Measurements from ENCODE around the gene TTYH2. TPM values are rescaled to one million over a fixed set of nuclear protein-coding genes. Genes with fewer than 3 reads are reported as not detected.
A peak's percentile ranks its signal among the peaks of the same experiment; 100 is the strongest.

The TTYH2 gene
- total RNA-seq, 2 donors from 2014 or later: 18.2 to 26.0 TPM

- DNase-seq (ENCODE audit: low spot score): no peak
- peak in 1 of 2 donors; percentile 12 for TF ChIP-seq CTCF (IDR thresholded peaks at IDR 0.05)
- Histone ChIP-seq H3K27me3 (no peaks in the 10 kb centered on the region), H3K4me3 (no peak overlapping the region), H3K9me3 (no peaks in the 10 kb centered on the region), H3K27ac (peak overlapping the region; percentile 64 to 74), H3K36me3 (no peaks in the 10 kb centered on the region), H3K4me1 (peaks cover 0 to 22% of the 10 kb centered on the region in 2 donors)
Observed at GRCh38 chr17:74290340-74290739, 77.0 kb downstream of the TTYH2 start.

- Histone ChIP-seq H3K9me3 (no peaks in the 10 kb centered on the region), H3K27me3 (no peaks in the 10 kb centered on the region), H3K36me3 (no peaks in the 10 kb centered on the region), H3K27ac (no peak overlapping the region), H3K4me3 (no peak overlapping the region), H3K4me1 (peaks cover 0 to 39% of the 10 kb centered on the region in 2 donors)
- no peak for DNase-seq (ENCODE audit: low spot score)
- TF ChIP-seq CTCF (IDR thresholded peaks at IDR 0.05): no peak
Observed at GRCh38 chr17:74292495-74292894, 79.1 kb downstream of the TTYH2 start.

- no peaks in the 10 kb centered on the region for H3K27me3 ChIP-seq
- DNase-seq (ENCODE audit: low spot score): no peak
- H3K36me3 ChIP-seq: no peaks in the 10 kb centered on the region
- no peak for TF ChIP-seq CTCF (IDR thresholded peaks at IDR 0.05)
- H3K4me1 ChIP-seq: peaks cover 0 to 31% of the 10 kb centered on the region in 2 donors
- H3K4me3 ChIP-seq: no peak overlapping the region
- peak overlapping the region; percentile 74 to 88 for H3K27ac ChIP-seq
- H3K9me3 ChIP-seq: no peaks in the 10 kb centered on the region
Observed at GRCh38 chr17:74295625-74296547, 82.5 kb downstream of the TTYH2 start.

- TF ChIP-seq CTCF (IDR thresholded peaks at IDR 0.05): peak; percentile 57 to 81
- no peaks in the 10 kb centered on the region for H3K27me3 ChIP-seq
- H3K36me3 ChIP-seq: no peaks in the 10 kb centered on the region
- DNase-seq (ENCODE audit: low spot score): peak; percentile 81
- peak overlapping the region; percentile 74 to 88 for H3K27ac ChIP-seq
- H3K9me3 ChIP-seq: no peaks in the 10 kb centered on the region
- H3K4me1 ChIP-seq: peaks cover 0 to 24% of the 10 kb centered on the region in 2 donors
- H3K4me3 ChIP-seq: no peak overlapping the region
Observed at GRCh38 chr17:74296548-74296936, 83.2 kb downstream of the TTYH2 start.

- DNase-seq (ENCODE audit: low spot score): no peak
- Histone ChIP-seq H3K36me3 (no peaks in the 10 kb centered on the region), H3K4me1 (peaks cover 0 to 19% of the 10 kb centered on the region in 2 donors), H3K27me3 (no peaks in the 10 kb centered on the region), H3K27ac (no peak overlapping the region), H3K4me3 (no peak overlapping the region), H3K9me3 (no peaks in the 10 kb centered on the region)
- TF ChIP-seq CTCF (IDR thresholded peaks at IDR 0.05): no peak
Observed at GRCh38 chr17:74297941-74298340, 84.6 kb downstream of the TTYH2 start.

Data from right atrium auricular region (tissue), 2 donors.